ENCODE data around the gene CTSG.

CTSG gene

DNA sequence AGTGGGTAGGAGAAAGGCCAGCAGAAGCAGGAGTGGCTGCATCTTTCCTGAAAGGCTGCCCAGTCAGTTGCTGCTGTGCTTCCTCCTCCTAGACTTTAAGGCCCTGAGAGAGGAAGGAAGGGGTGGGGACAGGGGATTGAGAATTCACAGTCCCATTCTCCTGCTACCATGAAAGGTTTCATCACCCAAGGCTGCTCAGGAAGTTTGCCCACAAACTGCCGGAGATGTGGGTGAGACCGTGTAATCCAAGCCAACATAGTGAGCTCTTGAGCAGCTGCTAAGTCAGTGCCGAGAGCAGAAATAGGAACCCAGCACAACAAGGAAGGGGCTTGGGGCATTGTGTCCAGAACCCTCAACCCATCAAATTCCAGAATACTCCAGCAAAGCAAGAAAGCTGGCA lies at the start of gene CTSG:
TSS of gene CTSG (minus strand) at position 69 of the 400 bp plus-strand sequence. CDS start at position 42, 27 bp downstream.
- Histone ChIP-seq H3K9me3 (ENCODE audit: control insufficient read depth in 2 of 2, low read length in 2 of 2) (peaks cover 0 to 3% of the 10 kb centered on the region in 2 donors), H3K27ac (ENCODE audit: low read length) (no peak within 1 kb of the TSS), H3K9ac (ENCODE audit: low read length in 2 of 2) (no peak within 1 kb of the TSS), H3K4me1 (ENCODE audit: control insufficient read depth, insufficient read depth, low read length) (no peaks in the 10 kb centered on the region), H3K27me3 (ENCODE audit: control insufficient read depth in 1 of 2, insufficient read depth in 2 of 2, low read length in 2 of 2) (no peaks in the 10 kb centered on the region), H3K4me3 (ENCODE audit: low read length in 2 of 2) (no peak within 1 kb of the TSS), H3K36me3 (ENCODE audit: control insufficient read depth in 2 of 2, insufficient read depth in 2 of 2, low read length in 2 of 2) (no peaks in the 10 kb centered on the region)

GRCh38 chr14:24613747-24614146 lies 37.7 kb upstream of the CTSG start:
- no peaks in the 10 kb centered on the region for H3K9me3 ChIP-seq (ENCODE audit: control insufficient read depth in 2 of 2, low read length in 2 of 2)
- H3K9ac ChIP-seq (ENCODE audit: low read length in 2 of 2): no peak overlapping the region
- no peaks in the 10 kb centered on the region for H3K36me3 ChIP-seq (ENCODE audit: control insufficient read depth in 2 of 2, insufficient read depth in 2 of 2, low read length in 2 of 2)
- no peaks in the 10 kb centered on the region for H3K27me3 ChIP-seq (ENCODE audit: control insufficient read depth in 1 of 2, insufficient read depth in 2 of 2, low read length in 2 of 2)
- no peaks in the 10 kb centered on the region for H3K4me1 ChIP-seq (ENCODE audit: control insufficient read depth, insufficient read depth, low read length)
- H3K4me3 ChIP-seq (ENCODE audit: low read length in 2 of 2): no peak overlapping the region
- H3K27ac ChIP-seq (ENCODE audit: low read length): no peak overlapping the region

DNA sequence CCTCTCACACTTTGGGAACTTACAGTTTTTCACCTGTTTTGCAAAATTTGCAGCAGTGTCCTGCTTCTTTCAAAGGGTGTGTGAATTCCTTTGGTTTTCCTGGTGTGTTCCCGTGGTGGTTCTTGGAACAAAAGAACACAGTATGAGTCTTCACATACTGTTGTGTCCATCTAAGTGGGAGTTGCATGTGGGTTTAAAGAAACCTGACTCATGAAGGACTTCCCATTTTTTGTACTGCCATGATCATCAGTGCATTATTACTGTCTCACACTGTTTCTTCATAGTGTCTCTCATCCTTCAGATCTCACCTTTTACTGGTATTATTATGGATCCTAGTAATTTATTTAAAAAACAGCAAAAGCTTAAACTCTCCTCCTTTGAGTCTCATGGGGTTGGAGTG lies 37.2 kb upstream of the CTSG start:
- Histone ChIP-seq H3K27me3 (ENCODE audit: control insufficient read depth in 1 of 2, insufficient read depth in 2 of 2, low read length in 2 of 2) (no peaks in the 10 kb centered on the region), H3K27ac (ENCODE audit: low read length) (no peak overlapping the region), H3K36me3 (ENCODE audit: control insufficient read depth in 2 of 2, insufficient read depth in 2 of 2, low read length in 2 of 2) (no peaks in the 10 kb centered on the region), H3K4me1 (ENCODE audit: control insufficient read depth, insufficient read depth, low read length) (no peaks in the 10 kb centered on the region), H3K9ac (ENCODE audit: low read length in 2 of 2) (no peak overlapping the region), H3K9me3 (ENCODE audit: control insufficient read depth in 2 of 2, low read length in 2 of 2) (no peaks in the 10 kb centered on the region), H3K4me3 (ENCODE audit: low read length in 2 of 2) (no peak overlapping the region)

GRCh38 chr14:24612196-24612595 lies 36.1 kb upstream of the CTSG start:
- Histone ChIP-seq H3K4me1 (ENCODE audit: control insufficient read depth, insufficient read depth, low read length) (no peaks in the 10 kb centered on the region), H3K9me3 (ENCODE audit: control insufficient read depth in 2 of 2, low read length in 2 of 2) (no peaks in the 10 kb centered on the region), H3K27me3 (ENCODE audit: control insufficient read depth in 1 of 2, insufficient read depth in 2 of 2, low read length in 2 of 2) (no peaks in the 10 kb centered on the region), H3K4me3 (ENCODE audit: low read length in 2 of 2) (no peak overlapping the region), H3K36me3 (ENCODE audit: control insufficient read depth in 2 of 2, insufficient read depth in 2 of 2, low read length in 2 of 2) (no peaks in the 10 kb centered on the region), H3K9ac (ENCODE audit: low read length in 2 of 2) (no peak overlapping the region), H3K27ac (ENCODE audit: low read length) (no peak overlapping the region)

GRCh38 chr14:24609655-24610344 lies 33.8 kb upstream of the CTSG start, which contains the start of gene GZMH:
GZMH (minus strand) TSS chr14:24609685; CDS start chr14:24609613, 72 bp downstream.
- Histone ChIP-seq H3K4me1 (ENCODE audit: control insufficient read depth, insufficient read depth, low read length) (no peaks in the 10 kb centered on the region), H3K4me3 (ENCODE audit: low read length in 2 of 2) (no peak within 1 kb of the TSS), H3K36me3 (ENCODE audit: control insufficient read depth in 2 of 2, insufficient read depth in 2 of 2, low read length in 2 of 2) (no peaks in the 10 kb centered on the region), H3K27ac (ENCODE audit: low read length) (no peak within 1 kb of the TSS), H3K27me3 (ENCODE audit: control insufficient read depth in 1 of 2, insufficient read depth in 2 of 2, low read length in 2 of 2) (no peaks in the 10 kb centered on the region), H3K9ac (ENCODE audit: low read length in 2 of 2) (no peak within 1 kb of the TSS), H3K9me3 (ENCODE audit: control insufficient read depth in 2 of 2, low read length in 2 of 2) (no peaks in the 10 kb centered on the region)

- Histone ChIP-seq H3K36me3 (ENCODE audit: control insufficient read depth in 2 of 2, insufficient read depth in 2 of 2, low read length in 2 of 2) (no peaks in the 10 kb centered on the region), H3K4me3 (ENCODE audit: low read length in 2 of 2) (no peak overlapping the region), H3K9me3 (ENCODE audit: control insufficient read depth in 2 of 2, low read length in 2 of 2) (no peaks in the 10 kb centered on the region), H3K27ac (ENCODE audit: low read length) (no peak overlapping the region), H3K4me1 (ENCODE audit: control insufficient read depth, insufficient read depth, low read length) (no peaks in the 10 kb centered on the region), H3K27me3 (ENCODE audit: control insufficient read depth in 1 of 2, insufficient read depth in 2 of 2, low read length in 2 of 2) (no peaks in the 10 kb centered on the region), H3K9ac (ENCODE audit: low read length in 2 of 2) (no peak overlapping the region)
Observed at GRCh38 chr14:24607635-24608514, 31.8 kb upstream of the CTSG start.

- no peaks in the 10 kb centered on the region for H3K27me3 ChIP-seq (ENCODE audit: control insufficient read depth in 1 of 2, insufficient read depth in 2 of 2, low read length in 2 of 2)
- H3K4me3 ChIP-seq (ENCODE audit: low read length in 2 of 2): no peak overlapping the region
- no peaks in the 10 kb centered on the region for H3K4me1 ChIP-seq (ENCODE audit: control insufficient read depth, insufficient read depth, low read length)
- H3K27ac ChIP-seq (ENCODE audit: low read length): no peak overlapping the region
- no peaks in the 10 kb centered on the region for H3K36me3 ChIP-seq (ENCODE audit: control insufficient read depth in 2 of 2, insufficient read depth in 2 of 2, low read length in 2 of 2)
- no peaks in the 10 kb centered on the region for H3K9me3 ChIP-seq (ENCODE audit: control insufficient read depth in 2 of 2, low read length in 2 of 2)
- H3K9ac ChIP-seq (ENCODE audit: low read length in 2 of 2): no peak overlapping the region
Observed at GRCh38 chr14:24607081-24607480, 31.0 kb upstream of the CTSG start.

- Histone ChIP-seq H3K27ac (ENCODE audit: low read length) (no peak overlapping the region), H3K4me3 (ENCODE audit: low read length in 2 of 2) (no peak overlapping the region), H3K27me3 (ENCODE audit: control insufficient read depth in 1 of 2, insufficient read depth in 2 of 2, low read length in 2 of 2) (no peaks in the 10 kb centered on the region), H3K9ac (ENCODE audit: low read length in 2 of 2) (no peak overlapping the region), H3K9me3 (ENCODE audit: control insufficient read depth in 2 of 2, low read length in 2 of 2) (no peaks in the 10 kb centered on the region), H3K4me1 (ENCODE audit: control insufficient read depth, insufficient read depth, low read length) (no peaks in the 10 kb centered on the region), H3K36me3 (ENCODE audit: control insufficient read depth in 2 of 2, insufficient read depth in 2 of 2, low read length in 2 of 2) (no peaks in the 10 kb centered on the region)
Observed at GRCh38 chr14:24606297-24606696, 30.2 kb upstream of the CTSG start.

DNA sequence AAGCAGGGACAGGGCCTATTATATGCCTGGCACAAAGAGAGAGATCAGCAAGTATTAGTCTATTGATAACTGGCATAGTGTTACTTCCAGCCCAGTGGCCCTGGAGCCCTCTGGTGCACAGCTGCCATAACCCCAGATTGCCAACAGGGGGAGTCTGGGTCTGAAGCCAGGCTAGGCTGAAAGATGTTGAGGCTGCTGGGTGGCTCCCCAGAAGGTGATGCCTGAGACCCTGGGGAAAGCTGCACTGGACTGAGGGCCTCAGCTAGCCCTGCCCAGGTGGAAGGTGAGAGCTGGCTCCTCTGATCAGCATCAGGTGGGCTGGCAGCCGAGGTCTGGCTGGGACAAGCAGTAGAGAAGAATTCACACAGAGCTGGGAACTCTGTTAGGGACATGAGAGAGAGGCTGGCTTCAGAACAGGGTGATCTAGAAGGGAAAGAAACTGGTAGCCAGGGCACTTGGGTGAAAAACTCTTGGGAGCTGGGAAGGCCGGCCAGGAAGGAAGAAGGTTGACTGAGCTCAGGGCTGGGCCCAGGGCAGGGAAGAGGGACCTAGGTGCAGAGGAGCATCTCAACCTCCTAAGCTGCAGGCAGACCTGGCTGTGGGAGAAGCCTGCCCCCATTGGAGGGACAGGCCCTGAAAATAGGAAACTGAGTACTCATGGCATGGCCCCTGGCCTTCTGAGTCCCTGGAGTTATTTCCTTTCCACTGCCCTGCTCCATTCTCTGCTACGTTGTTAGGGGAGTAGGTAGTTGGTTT lies 29.6 kb upstream of the CTSG start:
- H3K4me1 ChIP-seq (ENCODE audit: control insufficient read depth, insufficient read depth, low read length): no peaks in the 10 kb centered on the region
- no peaks in the 10 kb centered on the region for H3K9me3 ChIP-seq (ENCODE audit: control insufficient read depth in 2 of 2, low read length in 2 of 2)
- H3K36me3 ChIP-seq (ENCODE audit: control insufficient read depth in 2 of 2, insufficient read depth in 2 of 2, low read length in 2 of 2): no peaks in the 10 kb centered on the region
- no peak overlapping the region for H3K27ac ChIP-seq (ENCODE audit: low read length)
- H3K9ac ChIP-seq (ENCODE audit: low read length in 2 of 2): no peak overlapping the region
- no peaks in the 10 kb centered on the region for H3K27me3 ChIP-seq (ENCODE audit: control insufficient read depth in 1 of 2, insufficient read depth in 2 of 2, low read length in 2 of 2)
- H3K4me3 ChIP-seq (ENCODE audit: low read length in 2 of 2): no peak overlapping the region

DNA sequence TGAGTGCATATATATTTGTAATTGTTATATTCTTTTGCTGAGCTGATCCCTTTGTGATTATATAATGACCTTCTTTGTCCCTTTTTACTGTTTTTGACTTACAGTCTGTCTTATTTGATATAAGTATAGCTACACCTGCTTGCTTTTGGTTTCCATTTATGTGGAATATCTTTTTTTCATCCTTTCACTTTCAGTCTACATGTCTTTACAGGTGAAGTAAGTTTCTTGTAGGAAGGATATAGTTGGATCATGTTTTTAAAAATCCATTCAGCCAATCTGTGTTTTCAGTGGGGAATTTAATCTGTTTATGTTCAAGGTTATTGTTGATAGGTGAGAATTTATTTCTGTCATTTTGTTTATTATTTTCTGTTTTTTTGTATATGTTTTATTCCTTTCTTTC lies 21.4 kb upstream of the CTSG start:
- no peaks in the 10 kb centered on the region for H3K27me3 ChIP-seq (ENCODE audit: control insufficient read depth in 1 of 2, insufficient read depth in 2 of 2, low read length in 2 of 2)
- no peak overlapping the region for H3K4me3 ChIP-seq (ENCODE audit: low read length in 2 of 2)
- H3K4me1 ChIP-seq (ENCODE audit: control insufficient read depth, insufficient read depth, low read length): no peaks in the 10 kb centered on the region
- H3K36me3 ChIP-seq (ENCODE audit: control insufficient read depth in 2 of 2, insufficient read depth in 2 of 2, low read length in 2 of 2): no peaks in the 10 kb centered on the region
- peaks cover 0 to 4% of the 10 kb centered on the region in 2 donors for H3K9me3 ChIP-seq (ENCODE audit: control insufficient read depth in 2 of 2, low read length in 2 of 2)
- no peak overlapping the region for H3K27ac ChIP-seq (ENCODE audit: low read length)
- no peak overlapping the region for H3K9ac ChIP-seq (ENCODE audit: low read length in 2 of 2)

Measured in stomach smooth muscle (tissue), 2 donors.